ENCODE measurements around the gene TWF2. TPM values are rescaled to one million over a fixed set of nuclear protein-coding genes. Genes with fewer than 3 reads are reported as not detected.

The TWF2 gene
- total and polyA plus RNA-seq, 2 of the 13 experiments (the other 11 are each of a cell fraction or from before 2014, with no cell fraction given), result 45.5 to 108 TPM

- TF ChIP-seq THAP9 (CRISPR knock-in tag; IDR thresholded peaks at IDR 0.05; ENCODE audit: borderline replicate concordance), result no peak
- no peak; the same call in 1 of the 2 replicates for TF ChIP-seq ZFP91 (CRISPR knock-in tag; IDR thresholded peaks at IDR 0.05; ENCODE audit: borderline replicate concordance)
- no peak for TF ChIP-seq ZNF7 (CRISPR knock-in tag; IDR thresholded peaks at IDR 0.05)
- TF ChIP-seq ETS1 (CRISPR knock-in tag; IDR thresholded peaks at IDR 0.05), result no peak
- TF ChIP-seq PBX2 (CRISPR knock-in tag; IDR thresholded peaks at IDR 0.05), result no peak
- no peak for TF ChIP-seq ZNF615 (CRISPR knock-in tag; IDR thresholded peaks at IDR 0.05; ENCODE audit: borderline replicate concordance)
- TF ChIP-seq ZNF550 (CRISPR knock-in tag; IDR thresholded peaks at IDR 0.05; ENCODE audit: borderline replicate concordance), result no peak
- no peak for TF ChIP-seq ZNF3 (CRISPR knock-in tag; IDR thresholded peaks at IDR 0.05)
- TF ChIP-seq ZSCAN31 (CRISPR knock-in tag; IDR thresholded peaks at IDR 0.05; ENCODE audit: low read depth), result no peak
- TF ChIP-seq DPF2 (CRISPR knock-in tag; IDR thresholded peaks at IDR 0.05; ENCODE audit: borderline replicate concordance, low read depth), result peak; percentile 96
- no peak for TF ChIP-seq NRL (CRISPR knock-in tag; IDR thresholded peaks at IDR 0.05; ENCODE audit: borderline replicate concordance)
- peak; percentile 75 for TF ChIP-seq SIX4 (CRISPR knock-in tag; IDR thresholded peaks at IDR 0.05)
- no peak for TF ChIP-seq GFI1 (CRISPR knock-in tag; IDR thresholded peaks at IDR 0.05; ENCODE audit: borderline replicate concordance)
- peak; percentile 57; the same call in 1 of the 2 replicates for TF ChIP-seq DRAP1 (CRISPR knock-in tag; IDR thresholded peaks at IDR 0.05)
- TF ChIP-seq NR2C2 (CRISPR knock-in tag; IDR thresholded peaks at IDR 0.05; ENCODE audit: borderline replicate concordance), result peak; percentile 69
- TF ChIP-seq MTA3 (CRISPR knock-in tag; IDR thresholded peaks at IDR 0.05), result no peak
- TF ChIP-seq BORCS8-MEF2B (CRISPR knock-in tag; IDR thresholded peaks at IDR 0.05), result no peak
- TF ChIP-seq MLX (CRISPR knock-in tag; IDR thresholded peaks at IDR 0.05), result peak; percentile 69
- no peak for TF ChIP-seq AKAP8 (CRISPR knock-in tag; IDR thresholded peaks at IDR 0.05)
- TF ChIP-seq ZBTB26 (CRISPR knock-in tag; IDR thresholded peaks at IDR 0.05; ENCODE audit: borderline replicate concordance), result peak; percentile 99
Measured at GRCh38 chr3:52210550-52211046, 28.4 kb downstream of the TWF2 start (continued).
